ENCODE measurements around the gene PARD6G.
A peak's percentile ranks its signal among the peaks of the same experiment; 100 is the strongest.

DNA sequence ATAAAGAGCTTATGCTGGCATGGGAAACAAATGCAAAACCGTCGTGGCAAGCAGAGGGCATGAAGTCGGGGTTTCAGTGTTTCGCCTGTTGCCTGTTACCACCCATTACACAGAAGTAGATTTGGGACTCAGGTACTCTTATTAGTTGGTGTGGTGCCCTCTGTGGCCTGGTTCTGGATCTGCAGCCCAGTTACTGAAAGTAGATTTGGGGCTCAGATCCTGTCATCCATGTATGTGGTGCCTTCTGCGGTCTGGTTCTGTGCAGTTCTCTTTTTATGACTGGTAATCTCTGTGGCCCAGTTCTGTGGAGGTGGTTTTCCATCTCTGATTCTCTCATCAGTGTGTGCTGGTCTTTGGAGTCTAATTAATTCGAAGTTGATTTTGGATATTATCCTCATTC, 93.0 kb downstream of the PARD6G start:
- TF ChIP-seq POLR2A (IDR thresholded peaks at IDR 0.05) (no peak), POLR2AphosphoS5 (IDR thresholded peaks at IDR 0.05) (no peak)
- TF ChIP-seq, protein P1, sequence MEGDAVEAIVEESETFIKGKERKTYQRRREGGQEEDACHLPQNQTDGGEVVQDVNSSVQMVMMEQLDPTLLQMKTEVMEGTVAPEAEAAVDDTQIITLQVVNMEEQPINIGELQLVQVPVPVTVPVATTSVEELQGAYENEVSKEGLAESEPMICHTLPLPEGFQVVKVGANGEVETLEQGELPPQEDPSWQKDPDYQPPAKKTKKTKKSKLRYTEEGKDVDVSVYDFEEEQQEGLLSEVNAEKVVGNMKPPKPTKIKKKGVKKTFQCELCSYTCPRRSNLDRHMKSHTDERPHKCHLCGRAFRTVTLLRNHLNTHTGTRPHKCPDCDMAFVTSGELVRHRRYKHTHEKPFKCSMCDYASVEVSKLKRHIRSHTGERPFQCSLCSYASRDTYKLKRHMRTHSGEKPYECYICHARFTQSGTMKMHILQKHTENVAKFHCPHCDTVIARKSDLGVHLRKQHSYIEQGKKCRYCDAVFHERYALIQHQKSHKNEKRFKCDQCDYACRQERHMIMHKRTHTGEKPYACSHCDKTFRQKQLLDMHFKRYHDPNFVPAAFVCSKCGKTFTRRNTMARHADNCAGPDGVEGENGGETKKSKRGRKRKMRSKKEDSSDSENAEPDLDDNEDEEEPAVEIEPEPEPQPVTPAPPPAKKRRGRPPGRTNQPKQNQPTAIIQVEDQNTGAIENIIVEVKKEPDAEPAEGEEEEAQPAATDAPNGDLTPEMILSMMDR (IDR thresholded peaks at IDR 0.05): peak in 1 of 4 experiments; percentile 44
